ENCODE results near the gene SIAH2.

SIAH2 gene

DNA sequence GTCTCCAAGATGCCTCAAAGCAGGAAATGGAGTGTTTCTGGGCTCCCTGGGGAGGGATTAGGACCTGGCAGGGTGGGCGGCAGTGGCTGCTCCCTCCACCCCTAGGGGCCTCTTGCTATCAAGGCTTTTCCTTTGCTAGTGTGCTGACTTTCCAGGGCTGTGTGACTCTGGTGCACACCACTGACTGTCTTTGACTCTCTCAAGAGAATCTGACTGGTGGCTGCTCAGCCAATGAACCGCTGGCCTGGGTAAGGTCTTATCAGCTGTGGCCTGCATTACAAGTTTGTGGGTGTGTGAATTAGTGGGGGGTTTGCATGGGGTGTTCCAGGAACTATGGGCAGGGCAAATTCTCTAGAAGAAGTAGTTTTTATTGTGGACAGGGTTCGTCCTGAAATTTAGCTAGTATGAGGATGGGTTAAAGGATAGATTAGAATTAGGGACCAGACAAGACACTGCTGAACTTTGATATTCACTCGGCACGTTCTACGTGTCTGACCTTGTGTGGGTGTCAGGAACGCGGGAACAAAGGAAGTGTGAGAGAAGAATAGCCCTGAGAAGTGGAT lies 29.5 kb downstream of the SIAH2 start:
- DNase-seq = no peak

GRCh38 chr3:150729682-150730360 lies 33.1 kb downstream of the SIAH2 start:
- no peak for DNase-seq

- no peak for DNase-seq
These were observed 35.1 kb downstream of the SIAH2 start for GRCh38 chr3:150727653-150728502.

GRCh38 chr3:150725548-150725947 lies 37.4 kb downstream of the SIAH2 start:
- no peak for DNase-seq

DNA sequence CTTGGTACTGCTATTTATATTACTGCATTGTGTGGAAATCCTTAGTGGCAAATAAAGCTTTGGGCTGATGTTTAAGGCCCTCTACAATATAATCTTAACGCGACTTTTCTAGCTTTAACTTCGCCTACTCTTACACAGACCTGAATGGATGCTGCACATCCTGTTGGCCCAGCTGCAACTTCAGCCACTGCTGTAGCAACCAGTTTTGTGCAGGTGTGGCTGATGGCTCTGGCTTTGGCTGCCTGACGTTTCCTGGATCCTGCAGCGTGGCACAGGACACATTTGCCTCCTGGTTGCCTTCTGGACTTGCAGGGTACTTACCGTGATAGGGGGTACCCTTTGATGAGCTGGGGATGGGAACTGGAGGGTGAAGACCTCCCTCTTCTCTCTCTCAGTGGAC lies 39.0 kb downstream of the SIAH2 start:
- no peak for DNase-seq

- no peak for DNase-seq
These were observed 40.7 kb downstream of the SIAH2 start for GRCh38 chr3:150722267-150722666.

GRCh38 chr3:150721285-150722130 lies 41.5 kb downstream of the SIAH2 start:
- DNase-seq = peak; percentile 6

GRCh38 chr3:150720444-150720843 lies 42.5 kb downstream of the SIAH2 start:
- no peak for DNase-seq

DNA sequence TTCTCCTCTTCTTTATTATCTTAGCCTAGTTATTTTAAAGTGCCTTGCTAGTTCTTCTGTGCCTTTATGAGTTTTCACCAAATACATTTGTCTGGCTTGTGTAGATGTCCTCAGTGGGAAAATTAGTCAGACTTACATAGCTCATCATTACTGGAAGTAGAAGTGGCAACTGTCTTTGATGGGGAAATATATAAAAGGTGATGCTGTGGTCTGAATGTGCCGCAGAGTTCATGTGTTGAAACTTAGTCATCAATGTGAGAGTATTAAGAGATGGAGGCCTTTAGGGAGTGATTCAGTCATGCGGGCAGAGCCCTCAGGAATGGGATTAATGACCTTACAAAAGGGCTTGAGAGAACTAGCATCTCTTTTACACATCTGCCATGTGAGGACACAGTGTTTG lies 52.9 kb downstream of the SIAH2 start:
- no peak for DNase-seq

GRCh38 chr3:150703756-150704344 lies 59.1 kb downstream of the SIAH2 start, which contains the start of gene ERICH6:
Gene ERICH6, minus strand, starts transcription at chr3:150703920. Its CDS starts 22 bp downstream, at chr3:150703898.
- DNase-seq = peak; percentile 41

DNA sequence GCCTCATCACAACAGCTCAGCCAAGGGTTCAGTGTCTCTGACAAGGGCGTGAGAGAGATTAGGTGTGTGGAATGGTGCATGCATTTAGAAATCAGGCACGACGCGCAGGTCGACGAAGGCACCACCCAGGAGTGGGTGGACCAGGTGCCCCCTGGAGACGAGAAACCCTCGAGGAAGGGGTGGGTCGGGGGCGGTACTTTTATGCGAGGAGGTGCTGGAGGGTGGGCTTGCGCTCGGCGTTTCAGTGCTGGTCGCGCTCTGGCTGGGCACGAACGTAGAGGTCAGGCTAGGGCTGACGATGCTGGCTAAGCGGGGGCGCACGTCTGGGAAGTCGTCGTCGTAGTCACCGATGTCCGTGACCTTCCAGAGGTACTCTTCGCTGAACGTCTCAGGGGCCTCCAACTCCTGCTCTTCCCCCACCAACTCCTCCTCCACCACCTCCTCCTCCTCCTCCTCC lies 59.6 kb downstream of the SIAH2 start:
- no peak for DNase-seq

GRCh38 chr3:150699068-150699639 lies 63.8 kb downstream of the SIAH2 start:
- DNase-seq = no peak

DNA sequence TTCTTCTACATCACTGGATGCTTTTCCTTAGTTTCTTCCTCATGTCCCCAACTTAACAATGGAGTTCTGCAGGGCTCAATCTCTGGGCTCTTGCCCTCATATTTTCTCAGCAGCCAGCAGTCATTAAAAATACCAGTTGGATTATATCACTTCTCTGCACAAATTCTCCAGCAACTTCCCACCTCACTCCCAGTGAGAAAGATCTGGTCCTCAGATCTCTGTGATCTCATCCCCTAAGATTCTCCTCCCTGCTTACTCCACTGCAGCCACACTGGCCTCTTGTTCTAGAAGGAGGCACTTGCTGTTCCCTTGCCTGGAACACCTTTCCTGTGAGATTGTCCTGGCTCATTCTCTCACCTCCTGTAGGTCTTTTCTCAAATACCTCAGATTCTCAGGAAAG lies 65.3 kb downstream of the SIAH2 start:
- no peak for DNase-seq

- no peak for DNase-seq
These were observed 71.4 kb downstream of the SIAH2 start for GRCh38 chr3:150691414-150692040.
